Suppressor macrophage treated with lipopolysaccharide for 4 hours (primary cell): ENCODE results near the gene TSGA10IP.
"Not testable (repeated sequence)": the region's sequence is repeated elsewhere in the genome, so short reads cannot be mapped to it uniquely, and the experiment has no call there.

Experiments
- DNase-seq: peaks from one replicate; pipeline ENCODE4 v3.0.0-alpha.2; 2020

Gene TSGA10IP

GRCh38 chr11:65947603-65948125, 2.4 kb downstream of the TSGA10IP start:
- DNase-seq, result no peak

GRCh38 chr11:65950711-65951110, 5.4 kb downstream of the TSGA10IP start:
- not testable (repeated sequence) for DNase-seq

- not testable (repeated sequence) for DNase-seq
Observed at GRCh38 chr11:65951641-65952040, 6.4 kb downstream of the TSGA10IP start.

GRCh38 chr11:65952052-65952521, 6.8 kb downstream of the TSGA10IP start:
- no peak for DNase-seq

- DNase-seq, result no peak
Observed at GRCh38 chr11:65953471-65953870, 8.2 kb downstream of the TSGA10IP start.

GRCh38 chr11:65954771-65955170, 9.5 kb downstream of the TSGA10IP start:
- no peak for DNase-seq

GRCh38 chr11:65958291-65958690, 13.0 kb downstream of the TSGA10IP start:
- no peak for DNase-seq

GRCh38 chr11:65958774-65959420, 13.6 kb downstream of the TSGA10IP start:
- no peak for DNase-seq

- no peak for DNase-seq
Observed at GRCh38 chr11:65960824-65961266, 15.6 kb downstream of the TSGA10IP start.

- DNase-seq, result peak; percentile 99
Observed at GRCh38 chr11:65961267-65962140, 16.2 kb downstream of the TSGA10IP start, which contains the start of gene SART1. Gene SART1, plus strand, starts transcription at chr11:65961734. Its CDS starts 47 bp downstream, at chr11:65961781.

- DNase-seq, result no peak
Observed at GRCh38 chr11:65962141-65962564, 16.9 kb downstream of the TSGA10IP start.

GRCh38 chr11:65964906-65965305, 19.6 kb downstream of the TSGA10IP start:
- DNase-seq, result no peak

- no peak for DNase-seq
Observed at GRCh38 chr11:65965986-65966762, 20.9 kb downstream of the TSGA10IP start.

GRCh38 chr11:65967329-65967934, 22.2 kb downstream of the TSGA10IP start:
- no peak for DNase-seq

- DNase-seq, result peak; percentile 7
Observed at GRCh38 chr11:65968600-65969482, 23.6 kb downstream of the TSGA10IP start.

GRCh38 chr11:65972116-65972515, 26.8 kb downstream of the TSGA10IP start:
- no peak for DNase-seq

- no peak for DNase-seq
Observed at GRCh38 chr11:65973439-65974110, 28.3 kb downstream of the TSGA10IP start.

- DNase-seq, result no peak
Observed at GRCh38 chr11:65975771-65976170, 30.5 kb downstream of the TSGA10IP start.

GRCh38 chr11:65976216-65977176, 31.2 kb downstream of the TSGA10IP start:
- DNase-seq, result no peak
